Activated CD8-positive, alpha-beta T cell treated with anti-CD3 and anti-CD28 coated beads for 36 hours (primary cell): Measurements from ENCODE around the gene SLC4A4. TPM values are rescaled to one million over a fixed set of nuclear protein-coding genes. Genes with fewer than 3 reads are reported as not detected.

ENCODE experiments used
- ATAC-seq: fragments of 200-7000 bp; cut with Tn5 transposase; one replicate; pipeline ENCODE4 v1.10.0; 2021; ENCODE audit warnings: mild to moderate bottlenecking, moderate library complexity
- CTCF ChIA-PET: fragments of 350-600 bp; sonication (Branson Sonifier 250); formaldehyde crosslinking; loops from one replicate; lab custom pipeline; 2021; ENCODE audit warnings: antibody characterized with exemption; lab: Charles Lee
- POLR2A ChIA-PET: fragments of 350-600 bp; sonication (Branson Sonifier 250); formaldehyde crosslinking; loops from one replicate; lab custom pipeline; 2021; ENCODE audit warnings: antibody characterized with exemption; lab: Charles Lee
- DNase-seq: peaks from one replicate; pipeline ENCODE4 v3.0.0-alpha.2; 2020
- H3K27ac Mint-ChIP-seq: one replicate; pipeline ENCODE4 v1.8.0; 2021; ENCODE audit warnings: mild to moderate bottlenecking, mixed read lengths
- H3K27me3 Mint-ChIP-seq: one replicate; pipeline ENCODE4 v1.8.0; 2021; ENCODE audit warnings: mixed read lengths
- H3K36me3 Mint-ChIP-seq: one replicate; pipeline ENCODE4 v1.8.0; 2021; ENCODE audit warnings: low read depth, mixed read lengths
- H3K4me1 Mint-ChIP-seq: one replicate; pipeline ENCODE4 v1.8.0; 2021; ENCODE audit warnings: low read depth, mixed read lengths
- H3K4me3 Mint-ChIP-seq: one replicate; pipeline ENCODE4 v1.8.0; 2021; ENCODE audit warnings: mild to moderate bottlenecking, moderate library complexity, mixed read lengths
- H3K9me3 Mint-ChIP-seq: one replicate; pipeline ENCODE4 v1.8.0; 2021; ENCODE audit warnings: mixed read lengths
- CTCF ChIP-seq: fragments of 200-600 bp; IDR thresholded peaks from one replicate; pipeline ENCODE4 v1.8.0; 2022; ENCODE audit warnings: antibody characterized with exemption, mild to moderate bottlenecking
- intact Hi-C: fragments of 100-400 bp; cut with micrococcal nuclease; formaldehyde crosslinking; loops from one replicate; pipeline ENCODE4 v1.10.0; 2022
- total RNA-seq, 2 experiments: library from RNA; stranded (reverse); gene quantifications; one replicate each; pipeline ENCODE4 v1.2.3, GENCODE V29; 2021

Gene SLC4A4
- total RNA-seq, 2 experiments from 2014 or later = 0.59 to 0.81 TPM

GRCh38 chr4:71541541-71541940 lies 202.7 kb downstream of the SLC4A4 start:
- no peak for ATAC-seq
- TF ChIP-seq CTCF = no peak
- ChIA-PET CTCF (no interaction called here), POLR2A (no interaction called here)
- H3K4me3 Mint-ChIP-seq = no peak overlapping the region
- no peak overlapping the region for H3K27ac Mint-ChIP-seq
- intact Hi-C loops = no loop called here
- H3K27me3 Mint-ChIP-seq = no peaks in the 10 kb centered on the region
- no peaks in the 10 kb centered on the region for H3K36me3 Mint-ChIP-seq
- H3K9me3 Mint-ChIP-seq = no peaks in the 10 kb centered on the region
- no peaks in the 10 kb centered on the region for H3K4me1 Mint-ChIP-seq
- no peak for DNase-seq

GRCh38 chr4:71545168-71545567 lies 206.3 kb downstream of the SLC4A4 start:
- ChIA-PET CTCF (no interaction called here), POLR2A (no interaction called here)
- H3K27me3 Mint-ChIP-seq = no peaks in the 10 kb centered on the region
- ATAC-seq (no peak), DNase-seq (no peak)
- no peak for TF ChIP-seq CTCF
- H3K4me3 Mint-ChIP-seq = no peak overlapping the region
- H3K36me3 Mint-ChIP-seq = no peaks in the 10 kb centered on the region
- H3K9me3 Mint-ChIP-seq = no peaks in the 10 kb centered on the region
- no peaks in the 10 kb centered on the region for H3K4me1 Mint-ChIP-seq
- intact Hi-C loops = no loop called here
- H3K27ac Mint-ChIP-seq = no peak overlapping the region

- H3K36me3 Mint-ChIP-seq = no peaks in the 10 kb centered on the region
- no peak overlapping the region for H3K27ac Mint-ChIP-seq
- ATAC-seq (no peak), DNase-seq (no peak)
- H3K9me3 Mint-ChIP-seq = no peaks in the 10 kb centered on the region
- ChIA-PET CTCF (interaction anchor here (0.9 kb wide), 1 partner anchor 365 kb away, joined by 3 read pairs; no protein-coding TSS in a partner anchor), POLR2A (no interaction called here)
- no peaks in the 10 kb centered on the region for H3K27me3 Mint-ChIP-seq
- H3K4me3 Mint-ChIP-seq = no peak overlapping the region
- no peak for TF ChIP-seq CTCF
- intact Hi-C loops = no loop called here
- no peaks in the 10 kb centered on the region for H3K4me1 Mint-ChIP-seq
Observed at GRCh38 chr4:71549516-71550160, 210.8 kb downstream of the SLC4A4 start.

DNA sequence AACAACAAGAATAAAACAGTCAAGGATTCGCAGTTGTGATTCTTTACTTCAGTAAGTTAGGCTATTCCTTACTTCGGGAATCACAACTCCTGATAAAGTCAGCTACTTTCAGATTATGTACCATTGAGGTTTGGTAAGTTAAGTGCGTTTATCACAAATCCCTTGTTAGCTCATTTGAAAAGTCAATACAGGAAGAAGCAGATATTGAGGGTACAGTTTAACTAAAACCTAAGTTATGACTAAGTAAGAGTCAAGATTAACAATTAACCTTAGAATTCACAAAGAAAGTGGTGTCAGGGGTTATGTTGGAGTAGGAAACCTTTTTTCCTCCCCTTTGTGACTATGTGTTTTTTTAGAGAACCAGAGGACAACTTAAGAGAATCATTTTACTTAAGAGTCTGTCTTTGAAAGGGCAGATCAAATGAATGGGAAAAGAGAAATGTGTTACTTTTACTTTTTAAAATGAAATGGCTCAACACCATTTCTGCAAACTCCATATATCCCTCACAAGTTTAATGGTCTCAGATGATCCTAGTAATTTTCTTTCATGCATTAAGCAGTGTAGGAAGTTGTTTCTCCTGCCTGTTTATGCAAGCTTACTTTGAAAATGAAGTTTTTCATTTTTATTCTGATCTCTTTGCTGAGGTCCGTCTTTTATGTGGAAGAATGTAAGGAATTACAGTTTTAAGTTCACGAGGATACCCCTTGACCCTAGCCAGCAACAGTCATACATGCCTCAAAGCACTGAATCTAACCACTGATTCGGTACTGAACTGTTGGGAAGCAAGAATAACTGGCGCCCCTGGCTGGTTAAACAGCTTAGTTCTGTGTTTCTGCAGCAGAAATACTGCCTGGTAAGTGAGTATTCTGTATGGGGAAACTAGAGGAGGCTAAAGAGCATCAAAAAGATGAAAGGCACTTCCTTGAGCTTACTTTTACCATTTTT lies 211.7 kb downstream of the SLC4A4 start:
- CTCF ChIA-PET = interaction anchor here (0.9 kb wide), 1 partner anchor 366 kb away, joined by 3 read pairs; no protein-coding TSS in a partner anchor
- Mint-ChIP-seq H3K36me3 (no peaks in the 10 kb centered on the region), H3K4me3 (no peak overlapping the region), H3K4me1 (no peaks in the 10 kb centered on the region), H3K27ac (no peak overlapping the region), H3K27me3 (no peaks in the 10 kb centered on the region), H3K9me3 (no peaks in the 10 kb centered on the region)
- no peak for ATAC-seq
- intact Hi-C loops = no loop called here
- no peak for TF ChIP-seq CTCF
- POLR2A ChIA-PET = no interaction called here
- DNase-seq = no peak

DNA sequence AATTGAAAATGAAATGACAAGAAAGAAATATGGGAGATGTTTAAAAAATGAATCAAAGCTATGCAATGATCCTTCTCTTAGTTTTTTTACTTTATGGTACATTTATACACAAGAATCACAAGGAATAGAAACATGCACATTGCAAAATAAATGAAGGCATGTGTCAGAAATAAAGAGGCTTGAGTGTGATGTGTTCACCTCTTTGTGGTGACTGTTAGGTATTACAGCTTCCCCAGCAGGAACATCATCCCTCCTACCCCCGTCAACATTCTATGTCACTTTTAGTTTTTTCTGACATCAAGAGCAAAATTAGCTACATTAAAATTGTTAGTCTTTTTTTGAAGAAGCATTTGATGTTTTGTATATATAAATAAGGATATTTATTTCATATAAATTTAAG lies 214.8 kb downstream of the SLC4A4 start:
- Mint-ChIP-seq H3K4me3 (no peak overlapping the region), H3K27ac (no peak overlapping the region), H3K27me3 (no peaks in the 10 kb centered on the region), H3K4me1 (peaks cover 3% of the 10 kb centered on the region), H3K36me3 (no peaks in the 10 kb centered on the region), H3K9me3 (no peaks in the 10 kb centered on the region)
- TF ChIP-seq CTCF = peak; percentile 33
- intact Hi-C loops = no loop called here
- ATAC-seq (no peak), DNase-seq (no peak)
- ChIA-PET CTCF (no interaction called here), POLR2A (no interaction called here)
